ENCODE data around the gene ZSCAN10. TPM values are rescaled to one million over a fixed set of nuclear protein-coding genes. Genes with fewer than 3 reads are reported as not detected.
"Not testable (repeated sequence)": the region's sequence is repeated elsewhere in the genome, so short reads cannot be mapped to it uniquely, and the experiment has no call there.

The ZSCAN10 gene
- total RNA-seq, 1 experiment from 2014 or later, result 207 TPM

DNA sequence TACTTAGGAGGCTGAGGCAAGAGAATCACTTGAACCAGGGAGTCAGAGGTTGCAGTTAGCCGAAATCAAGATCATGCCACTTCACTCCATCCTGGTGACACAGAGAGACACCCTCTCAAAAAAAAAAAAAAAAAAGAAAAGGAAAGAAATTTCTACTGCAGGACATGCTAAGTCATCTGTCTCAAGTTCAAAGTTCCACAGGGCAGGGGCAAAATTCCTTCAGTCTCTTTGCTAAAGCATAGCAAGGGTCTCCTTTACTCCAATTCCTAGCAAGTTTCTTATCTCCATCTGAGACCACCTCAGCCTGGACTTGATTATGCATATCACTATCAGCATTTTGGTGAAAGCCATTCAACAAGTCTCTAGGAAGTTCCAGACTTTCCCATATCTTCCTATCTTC is 14.6 kb downstream of the ZSCAN10 start:
- Mint-ChIP-seq H3K36me3 (ENCODE audit: insufficient read depth in 1 of 3, low read depth in 3 of 3) (peaks cover 13 to 48% (median 13%) of the 10 kb centered on the region in 3 experiments; a peak in 6 of 7 replicates), H3K9me3 (no peaks in the 10 kb centered on the region), H3K27ac (no peak overlapping the region), H3K4me3 (no peak overlapping the region), H3K4me1 (peaks cover 10 to 17% of the 10 kb centered on the region in 2 experiments), H3K27me3 (ENCODE audit: low read depth) (peaks cover 4% of the 10 kb centered on the region; the same call in 1 of the 2 replicates)
- Histone ChIP-seq H3K18ac (ENCODE audit: insufficient read length, low read depth, low read length) (no peak overlapping the region), H3K79me2 (ENCODE audit: insufficient read depth, low read length) (no peaks in the 10 kb centered on the region), H2BK120ac (ENCODE audit: low read depth, low read length, poor library complexity, severe bottlenecking) (no peak overlapping the region), H2AK5ac (ENCODE audit: insufficient read length, low read length) (no peak overlapping the region), H3K4me2 (ENCODE audit: insufficient read depth, insufficient read length, low read length) (no peak overlapping the region), H3K27ac (ENCODE audit: insufficient read length, low read depth, low read length) (no peak overlapping the region), H4K91ac (ENCODE audit: insufficient read length, low read depth, low read length) (no peak overlapping the region), H3K79me1 (ENCODE audit: insufficient read depth, low read depth, low read length, poor library complexity, severe bottlenecking) (no peaks in the 10 kb centered on the region), H2AFZ (ENCODE audit: low read length) (no peak overlapping the region), H3K9me3 (ENCODE audit: control insufficient read depth, low read depth, low read length) (no peaks in the 10 kb centered on the region), H2BK5ac (ENCODE audit: insufficient read length, low read length) (no peak overlapping the region), H2BK15ac (ENCODE audit: low read depth, low read length) (no peak overlapping the region), H3K14ac (ENCODE audit: insufficient read depth, low read length) (no peak overlapping the region), H3K4me1 (ENCODE audit: insufficient read depth, low read length) (no peaks in the 10 kb centered on the region), H2BK12ac (ENCODE audit: insufficient read length, low read depth, low read length) (no peak overlapping the region), H4K5ac (ENCODE audit: insufficient read length, low read depth, low read length) (no peak overlapping the region), H2BK20ac (ENCODE audit: low read depth, low read length, poor library complexity, severe bottlenecking) (no peak overlapping the region), H3K9ac (ENCODE audit: extremely low read depth, insufficient read length, low read length) (no peak overlapping the region), H3K27me3 (ENCODE audit: insufficient read depth, low read length) (no peaks in the 10 kb centered on the region), H4K20me1 (ENCODE audit: control insufficient read depth, insufficient read depth, insufficient read length) (no peaks in the 10 kb centered on the region), H3K4ac (ENCODE audit: low read depth, low read length) (no peak overlapping the region), H3K23me2 (ENCODE audit: insufficient read length, low read depth, low read length, poor library complexity, severe bottlenecking) (no peaks in the 10 kb centered on the region), H3T11ph (ENCODE audit: low read length) (no peak overlapping the region), H3K23ac (ENCODE audit: insufficient read length, low read depth, low read length) (no peak overlapping the region), H3K56ac (ENCODE audit: insufficient read length, low read depth, low read length) (no peak overlapping the region), H4K8ac (replicated peaks; ENCODE audit: insufficient read length, low read depth, low read length) (no peak overlapping the region)
- WGBS (ENCODE audit: extremely low coverage, insufficient read length, low lambda C conversion rate), result no CpG with 5 or more reads among the region's 1 CpG
- DNase-seq, result no peak
- TF ChIP-seq, protein P1, sequence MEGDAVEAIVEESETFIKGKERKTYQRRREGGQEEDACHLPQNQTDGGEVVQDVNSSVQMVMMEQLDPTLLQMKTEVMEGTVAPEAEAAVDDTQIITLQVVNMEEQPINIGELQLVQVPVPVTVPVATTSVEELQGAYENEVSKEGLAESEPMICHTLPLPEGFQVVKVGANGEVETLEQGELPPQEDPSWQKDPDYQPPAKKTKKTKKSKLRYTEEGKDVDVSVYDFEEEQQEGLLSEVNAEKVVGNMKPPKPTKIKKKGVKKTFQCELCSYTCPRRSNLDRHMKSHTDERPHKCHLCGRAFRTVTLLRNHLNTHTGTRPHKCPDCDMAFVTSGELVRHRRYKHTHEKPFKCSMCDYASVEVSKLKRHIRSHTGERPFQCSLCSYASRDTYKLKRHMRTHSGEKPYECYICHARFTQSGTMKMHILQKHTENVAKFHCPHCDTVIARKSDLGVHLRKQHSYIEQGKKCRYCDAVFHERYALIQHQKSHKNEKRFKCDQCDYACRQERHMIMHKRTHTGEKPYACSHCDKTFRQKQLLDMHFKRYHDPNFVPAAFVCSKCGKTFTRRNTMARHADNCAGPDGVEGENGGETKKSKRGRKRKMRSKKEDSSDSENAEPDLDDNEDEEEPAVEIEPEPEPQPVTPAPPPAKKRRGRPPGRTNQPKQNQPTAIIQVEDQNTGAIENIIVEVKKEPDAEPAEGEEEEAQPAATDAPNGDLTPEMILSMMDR (conservative IDR thresholded peaks at IDR 0.05), result no peak

DNA sequence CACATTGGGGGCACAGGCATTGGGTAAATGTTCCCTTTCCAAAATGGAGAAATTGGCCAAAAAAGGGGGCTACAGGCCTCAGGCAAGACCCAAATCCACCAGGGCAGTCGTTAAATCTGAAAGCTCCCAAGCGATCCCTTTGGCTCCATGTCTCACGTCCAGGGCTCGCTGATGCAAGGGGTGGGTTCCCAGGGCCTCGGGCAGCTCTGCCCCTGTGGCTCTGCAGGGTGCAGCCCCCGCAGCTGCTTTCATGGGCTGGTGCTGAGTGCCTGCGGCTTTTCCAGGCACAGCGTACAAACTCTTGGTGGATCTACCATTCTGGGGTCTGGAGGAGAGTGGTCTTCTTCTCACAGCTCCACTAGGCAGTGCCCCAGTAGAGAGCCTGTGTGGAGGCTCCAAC is 15.7 kb downstream of the ZSCAN10 start:
- H3T11ph ChIP-seq (ENCODE audit: low read length); H3K4ac ChIP-seq (ENCODE audit: low read depth, low read length); H2BK12ac ChIP-seq (ENCODE audit: insufficient read length, low read depth, low read length); H3K79me2 ChIP-seq (ENCODE audit: insufficient read depth, low read length); H2BK20ac ChIP-seq (ENCODE audit: low read depth, low read length, poor library complexity, severe bottlenecking); H3K4me3 Mint-ChIP-seq; H2BK120ac ChIP-seq (ENCODE audit: low read depth, low read length, poor library complexity, severe bottlenecking); H3K27me3 Mint-ChIP-seq (ENCODE audit: low read depth); H2AFZ ChIP-seq (ENCODE audit: low read length); H3K23ac ChIP-seq (ENCODE audit: insufficient read length, low read depth, low read length); H3K4me1 ChIP-seq (ENCODE audit: insufficient read depth, low read length); H4K20me1 ChIP-seq (ENCODE audit: control insufficient read depth, insufficient read depth, insufficient read length); H2BK15ac ChIP-seq (ENCODE audit: low read depth, low read length); H3K79me1 ChIP-seq (ENCODE audit: insufficient read depth, low read depth, low read length, poor library complexity, severe bottlenecking); H3K4me2 ChIP-seq (ENCODE audit: insufficient read depth, insufficient read length, low read length); H3K27me3 ChIP-seq (ENCODE audit: insufficient read depth, low read length); H4K8ac ChIP-seq (replicated peaks; ENCODE audit: insufficient read length, low read depth, low read length); DNase-seq; H2AK5ac ChIP-seq (ENCODE audit: insufficient read length, low read length); H3K9me3 ChIP-seq (ENCODE audit: control insufficient read depth, low read depth, low read length); H3K18ac ChIP-seq (ENCODE audit: insufficient read length, low read depth, low read length); H4K91ac ChIP-seq (ENCODE audit: insufficient read length, low read depth, low read length); H3K27ac ChIP-seq (ENCODE audit: insufficient read length, low read depth, low read length); H3K9me3 Mint-ChIP-seq; H3K56ac ChIP-seq (ENCODE audit: insufficient read length, low read depth, low read length); H2BK5ac ChIP-seq (ENCODE audit: insufficient read length, low read length); H4K5ac ChIP-seq (ENCODE audit: insufficient read length, low read depth, low read length); H3K14ac ChIP-seq (ENCODE audit: insufficient read depth, low read length); H3K9ac ChIP-seq (ENCODE audit: extremely low read depth, insufficient read length, low read length); H3K23me2 ChIP-seq (ENCODE audit: insufficient read length, low read depth, low read length, poor library complexity, severe bottlenecking): not testable (repeated sequence)
- peak overlapping the region in 1 of 3 experiments; percentile 68; a peak in 2 of 7 replicates for H3K27ac Mint-ChIP-seq
- peaks cover 17 to 18% of the 10 kb centered on the region in 2 experiments for H3K4me1 Mint-ChIP-seq
- peaks cover 3 to 43% (median 9%) of the 10 kb centered on the region in 3 experiments; a peak in 6 of 7 replicates for H3K36me3 Mint-ChIP-seq (ENCODE audit: insufficient read depth in 1 of 3, low read depth in 3 of 3)
- WGBS (ENCODE audit: extremely low coverage, insufficient read length, low lambda C conversion rate), result no CpG with 5 or more reads among the region's 8 CpGs

Data from H9 (cell line).